Ramos (cell line): ENCODE measurements around the gene KSR2.

ENCODE experiments used
- in situ Hi-C: fragments of 300-500 bp; cut with MboI; formaldehyde crosslinking; loops from one replicate; pipeline ENCODE4 v1.14.3; 2022; ENCODE audit warnings: low sequenced_read_pairs; ENCODE audit not compliant: unreplicated experiment

KSR2 gene

GRCh38 chr12:117594481-117594880, 374.3 kb downstream of the KSR2 start:
- in situ Hi-C loops = no loop called here

GRCh38 chr12:117593815-117594400, 374.9 kb downstream of the KSR2 start:
- in situ Hi-C loops = no loop called here

DNA sequence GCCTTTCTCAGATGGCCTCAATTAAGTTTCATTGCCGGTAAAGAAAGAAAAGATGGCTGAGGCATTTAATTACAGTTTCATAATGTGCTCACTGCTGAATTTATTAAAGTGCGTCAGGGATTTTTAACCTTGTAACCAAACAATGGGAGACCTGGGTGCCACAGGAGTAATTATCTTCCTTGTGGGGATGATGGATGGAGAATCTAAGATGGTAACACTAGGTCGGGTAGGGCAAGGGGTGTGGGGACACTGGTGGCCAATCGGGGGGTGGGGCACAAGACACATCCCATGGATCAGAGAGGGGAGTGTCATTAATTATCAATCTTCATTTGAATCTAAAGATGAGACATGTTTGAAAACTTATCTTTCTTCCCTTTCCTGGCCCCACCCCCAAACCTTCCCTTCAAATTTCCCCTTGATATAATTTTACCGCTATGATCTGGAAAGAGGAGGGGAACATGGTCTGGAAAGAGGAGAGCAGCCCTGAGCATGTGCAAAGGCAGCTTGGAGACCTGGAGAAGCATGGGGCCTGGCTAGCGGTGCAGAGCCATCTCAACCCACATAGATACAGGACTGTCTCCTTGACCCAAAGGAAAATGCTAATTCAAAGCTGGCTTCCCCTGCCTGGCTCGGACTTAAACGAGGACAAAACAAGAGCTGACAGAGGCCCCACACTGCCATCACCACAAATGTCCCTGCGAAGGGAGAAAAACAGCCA, 376.0 kb downstream of the KSR2 start:
- in situ Hi-C loops = no loop called here

GRCh38 chr12:117590999-117591398, 377.8 kb downstream of the KSR2 start:
- in situ Hi-C loops = no loop called here

GRCh38 chr12:117590386-117590785, 378.4 kb downstream of the KSR2 start:
- in situ Hi-C loops = no loop called here

DNA sequence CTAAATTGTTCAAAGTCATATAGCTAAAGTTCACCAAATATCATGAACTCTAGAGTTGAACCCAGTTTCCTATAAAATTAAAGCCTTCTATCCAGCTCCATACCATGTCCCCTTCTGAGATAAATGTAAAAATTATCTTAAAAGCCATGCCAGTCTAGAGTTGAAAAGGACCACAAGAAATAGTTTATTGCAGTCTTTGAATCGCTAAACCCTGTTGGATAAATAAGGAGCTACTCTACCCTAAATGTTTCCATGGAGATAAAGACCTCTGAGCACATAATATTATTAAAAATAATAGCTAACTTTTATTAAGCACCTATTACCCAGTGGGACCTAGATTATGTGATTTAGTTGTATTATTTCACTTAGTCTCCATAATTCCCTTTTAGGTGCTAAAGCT, 379.8 kb downstream of the KSR2 start:
- in situ Hi-C loops = no loop called here

- in situ Hi-C loops = no loop called here
Measured at GRCh38 chr12:117587631-117588287, 381.0 kb downstream of the KSR2 start.

DNA sequence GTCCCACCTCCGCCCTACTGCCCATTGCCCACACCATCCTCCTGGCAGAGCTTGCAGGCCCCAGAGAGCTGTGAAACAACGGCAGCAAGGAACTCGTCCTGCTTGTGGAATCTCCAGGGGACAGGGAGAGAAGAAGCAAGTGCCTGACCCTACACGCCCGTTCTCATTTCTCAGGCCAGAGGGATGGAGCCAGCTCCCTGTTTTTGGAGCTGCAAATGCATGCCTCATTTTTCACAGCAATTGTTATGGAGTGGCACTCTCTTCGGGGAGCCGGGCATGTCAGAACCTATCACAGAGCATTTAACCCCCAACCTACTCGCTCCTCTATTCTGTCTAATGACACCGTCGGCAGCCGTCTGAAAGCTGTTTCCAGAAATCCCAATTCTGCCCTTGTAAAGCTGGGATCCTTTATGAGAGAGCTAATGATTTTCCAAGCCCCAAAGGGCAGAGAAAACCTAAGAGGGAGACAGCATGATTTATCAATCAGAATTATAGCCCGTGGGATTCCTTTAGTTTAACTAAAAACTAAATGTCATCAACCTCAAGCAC, 385.0 kb downstream of the KSR2 start:
- in situ Hi-C loops = no loop called here

GRCh38 chr12:117583092-117583491, 385.7 kb downstream of the KSR2 start:
- in situ Hi-C loops = no loop called here

DNA sequence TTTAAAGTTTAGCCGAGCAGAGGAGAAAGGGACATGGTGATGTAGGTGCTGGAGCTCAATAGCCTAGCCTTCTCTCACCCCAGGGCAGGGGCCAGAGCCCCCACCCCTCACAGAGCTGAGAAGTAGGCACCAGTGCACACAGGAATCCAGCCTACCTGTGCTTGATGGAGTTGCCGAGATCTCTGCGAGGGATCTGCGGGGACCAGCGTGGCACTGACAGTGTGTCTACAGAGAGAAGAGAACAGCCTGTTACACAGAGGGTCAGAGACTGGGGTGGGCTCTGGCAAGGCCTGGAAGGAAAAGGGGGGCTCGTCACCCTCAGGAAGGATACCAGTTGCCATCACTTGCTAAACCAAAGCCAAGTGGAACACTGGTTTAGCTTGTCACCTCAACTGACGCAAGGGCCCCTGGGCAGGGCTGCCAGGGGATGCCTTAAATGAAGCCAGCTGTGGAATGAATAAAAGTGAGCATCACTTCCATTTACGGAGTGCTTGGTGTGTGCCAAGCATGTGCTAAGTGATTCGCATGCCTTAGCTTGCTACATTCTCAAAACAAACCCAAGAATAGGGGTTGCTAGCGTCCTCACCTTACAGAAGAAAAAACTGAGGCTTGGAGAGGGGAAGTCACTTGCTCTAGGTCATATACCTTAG, 386.5 kb downstream of the KSR2 start:
- in situ Hi-C loops = no loop called here

DNA sequence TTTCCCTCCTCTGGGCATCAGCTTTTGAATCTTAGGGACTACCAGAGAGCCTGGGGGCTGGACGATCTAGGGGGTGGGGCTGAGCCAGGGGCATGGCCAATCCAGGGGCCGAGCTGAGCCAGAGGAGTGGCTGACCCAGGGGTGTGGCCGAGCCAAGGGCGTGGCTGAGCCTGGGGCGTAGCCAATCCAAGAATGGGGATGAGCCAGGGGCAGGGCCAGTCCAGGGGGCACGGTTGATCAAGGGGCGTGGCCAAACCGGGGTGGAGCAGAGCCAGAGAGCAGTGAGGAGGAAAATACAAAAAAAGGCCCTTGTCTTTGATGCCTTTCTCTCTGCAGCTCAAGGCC, 388.1 kb downstream of the KSR2 start:
- in situ Hi-C loops = no loop called here

- in situ Hi-C loops = no loop called here
Measured at GRCh38 chr12:117580015-117580717, 388.6 kb downstream of the KSR2 start.

GRCh38 chr12:117577122-117577657, 391.6 kb downstream of the KSR2 start:
- in situ Hi-C loops = no loop called here

- in situ Hi-C loops = no loop called here
Measured at GRCh38 chr12:117576053-117576452, 392.7 kb downstream of the KSR2 start.

GRCh38 chr12:117574655-117575054, 394.1 kb downstream of the KSR2 start:
- in situ Hi-C loops = no loop called here

- in situ Hi-C loops = no loop called here
Measured at GRCh38 chr12:117572755-117573154, 396.0 kb downstream of the KSR2 start.

DNA sequence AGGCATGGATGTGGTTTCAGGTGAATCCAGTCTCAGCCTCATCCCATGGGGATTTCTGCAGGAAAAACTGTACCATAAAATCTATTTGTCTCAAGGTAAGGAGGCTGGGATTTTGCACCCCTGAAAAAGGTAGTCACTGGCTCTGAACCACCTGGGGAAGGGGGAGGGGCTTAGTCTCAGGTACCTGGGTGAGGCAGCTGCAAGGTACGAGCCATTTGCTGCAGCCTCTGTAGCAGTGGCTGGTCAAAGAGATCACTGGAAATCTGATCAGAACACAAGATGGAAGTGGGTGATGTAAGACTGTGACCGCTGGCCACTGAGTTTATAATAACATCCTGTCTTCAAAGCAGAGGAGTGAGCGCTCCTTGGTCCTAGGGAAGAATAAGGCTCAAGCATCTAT, 397.5 kb downstream of the KSR2 start:
- in situ Hi-C loops = no loop called here

GRCh38 chr12:117570608-117571007, 398.2 kb downstream of the KSR2 start:
- in situ Hi-C loops = no loop called here

DNA sequence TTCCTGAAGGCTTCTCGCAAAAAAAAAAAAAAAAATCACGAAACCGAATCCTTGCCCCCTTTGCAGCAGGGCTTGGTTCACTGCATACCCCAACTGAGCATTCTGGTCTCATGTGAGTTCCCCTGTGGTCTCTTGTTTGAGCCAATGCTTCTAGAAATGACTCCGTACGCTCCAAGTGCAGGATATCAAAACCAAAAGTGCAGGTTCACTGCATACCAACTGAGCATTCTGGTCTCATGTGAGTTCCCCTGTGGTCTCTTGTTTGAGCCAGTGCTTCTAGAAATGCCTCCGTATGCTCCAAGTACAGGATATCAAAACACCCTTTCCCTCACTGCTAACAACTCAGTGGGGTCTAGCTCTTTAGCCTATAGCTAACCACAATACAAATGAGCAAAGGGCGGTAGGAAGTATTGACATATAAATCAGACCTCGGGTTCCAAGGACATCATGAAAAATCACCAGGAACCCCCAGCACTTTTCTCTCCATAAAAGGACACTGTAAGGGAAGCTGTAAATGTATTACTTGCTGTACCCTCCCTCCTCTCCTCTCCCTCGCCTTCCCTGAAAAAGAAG, 401.1 kb downstream of the KSR2 start:
- in situ Hi-C loops = no loop called here

- in situ Hi-C loops = no loop called here
Measured at GRCh38 chr12:117564881-117565280, 403.9 kb downstream of the KSR2 start.
